Neuron (in vitro differentiated cells): ENCODE measurements around the gene CD2AP.
"Not testable (repeated sequence)": the region's sequence is repeated elsewhere in the genome, so short reads cannot be mapped to it uniquely, and the experiment has no call there.

Experiments
- H2AFZ ChIP-seq: one replicate; pipeline ENCODE4 v1.6.1; 2013; ENCODE audit warnings: low read depth, mild to moderate bottlenecking, inconsistent platforms, low read length, moderate library complexity
- H3K27me3 ChIP-seq: one replicate; pipeline ENCODE4 v1.6.1; 2013; ENCODE audit warnings: low read length; ENCODE audit not compliant: insufficient read depth
- H3K36me3 ChIP-seq: one replicate; pipeline ENCODE4 v1.6.1; 2013; ENCODE audit warnings: low read length; ENCODE audit not compliant: insufficient read depth
- H3K4me1 ChIP-seq: one replicate; pipeline ENCODE4 v1.6.1; 2013; ENCODE audit warnings: low read length; ENCODE audit not compliant: insufficient read depth
- H3K4me3 ChIP-seq: 2 replicates; pipeline ENCODE4 v1.5.1; 2013; ENCODE audit warnings: mild to moderate bottlenecking, low read length, moderate library complexity
- H3K9me3 ChIP-seq: one replicate; pipeline ENCODE4 v1.6.1; 2013; ENCODE audit warnings: low read length

Gene CD2AP

GRCh38 chr6:47478233-47479139 is 897 bp downstream of the CD2AP start:
- H2AFZ ChIP-seq: peak overlapping the region; percentile 51
- H3K4me1 ChIP-seq: peaks cover 11% of the 10 kb centered on the region
- peaks cover 16% of the 10 kb centered on the region for H3K27me3 ChIP-seq
- H3K9me3 ChIP-seq: no peaks in the 10 kb centered on the region
- peak overlapping the region; percentile 59 for H3K4me3 ChIP-seq
- H3K36me3 ChIP-seq: no peaks in the 10 kb centered on the region

GRCh38 chr6:47479140-47479508 is 1.5 kb downstream of the CD2AP start:
- no peaks in the 10 kb centered on the region for H3K36me3 ChIP-seq
- peaks cover 11% of the 10 kb centered on the region for H3K4me1 ChIP-seq
- H3K9me3 ChIP-seq: no peaks in the 10 kb centered on the region
- peaks cover 12% of the 10 kb centered on the region for H3K27me3 ChIP-seq
- H3K4me3 ChIP-seq: peak overlapping the region; percentile 59
- peak overlapping the region; percentile 51 for H2AFZ ChIP-seq

GRCh38 chr6:47479874-47480273 is 2.3 kb downstream of the CD2AP start:
- Histone ChIP-seq H3K9me3 (no peaks in the 10 kb centered on the region), H3K4me1 (peaks cover 11% of the 10 kb centered on the region), H3K36me3 (no peaks in the 10 kb centered on the region), H3K4me3 (peak overlapping the region; percentile 59), H3K27me3 (peaks cover 12% of the 10 kb centered on the region), H2AFZ (no peak overlapping the region)

GRCh38 chr6:47481213-47481612 is 3.6 kb downstream of the CD2AP start:
- not testable (repeated sequence) for H3K27me3 ChIP-seq, H2AFZ ChIP-seq, H3K4me3 ChIP-seq, H3K9me3 ChIP-seq, H3K36me3 ChIP-seq
- H3K4me1 ChIP-seq: peaks cover 11% of the 10 kb centered on the region

GRCh38 chr6:47481806-47482205 is 4.2 kb downstream of the CD2AP start:
- H3K27me3 ChIP-seq: peaks cover 4% of the 10 kb centered on the region
- H3K4me1 ChIP-seq: peaks cover 11% of the 10 kb centered on the region
- no peak overlapping the region for H3K4me3 ChIP-seq
- no peaks in the 10 kb centered on the region for H3K36me3 ChIP-seq
- H3K9me3 ChIP-seq: no peaks in the 10 kb centered on the region
- no peak overlapping the region for H2AFZ ChIP-seq

GRCh38 chr6:47483516-47483852 is 5.9 kb downstream of the CD2AP start:
- Histone ChIP-seq H2AFZ (no peak overlapping the region), H3K4me1 (peaks cover 11% of the 10 kb centered on the region), H3K4me3 (no peak overlapping the region), H3K9me3 (no peaks in the 10 kb centered on the region), H3K36me3 (no peaks in the 10 kb centered on the region), H3K27me3 (no peaks in the 10 kb centered on the region)

- Histone ChIP-seq H2AFZ (no peak overlapping the region), H3K9me3 (no peaks in the 10 kb centered on the region), H3K36me3 (no peaks in the 10 kb centered on the region), H3K4me1 (peaks cover 9% of the 10 kb centered on the region), H3K4me3 (no peak overlapping the region), H3K27me3 (no peaks in the 10 kb centered on the region)
Observed at GRCh38 chr6:47483853-47484546, 6.4 kb downstream of the CD2AP start.

- H2AFZ ChIP-seq: no peak overlapping the region
- no peaks in the 10 kb centered on the region for H3K9me3 ChIP-seq
- H3K36me3 ChIP-seq: no peaks in the 10 kb centered on the region
- H3K4me1 ChIP-seq: peaks cover 3% of the 10 kb centered on the region
- no peaks in the 10 kb centered on the region for H3K27me3 ChIP-seq
- no peak overlapping the region for H3K4me3 ChIP-seq
Observed at GRCh38 chr6:47484616-47485015, 7.0 kb downstream of the CD2AP start.

GRCh38 chr6:47485083-47485482 is 7.5 kb downstream of the CD2AP start:
- H3K4me1 ChIP-seq: no peaks in the 10 kb centered on the region
- H3K27me3 ChIP-seq: no peaks in the 10 kb centered on the region
- no peak overlapping the region for H2AFZ ChIP-seq

GRCh38 chr6:47485491-47486135 is 8.0 kb downstream of the CD2AP start:
- Histone ChIP-seq H3K27me3 (no peaks in the 10 kb centered on the region), H3K4me1 (no peaks in the 10 kb centered on the region)

More at GRCh38 chr6:47485083-47485482, 7.5 kb downstream of the CD2AP start:
- Histone ChIP-seq H3K4me3 (no peak overlapping the region), H3K36me3 (no peaks in the 10 kb centered on the region), H3K9me3 (no peaks in the 10 kb centered on the region)

GRCh38 chr6:47489995-47490394 is 12.4 kb downstream of the CD2AP start:
- H3K4me3 ChIP-seq: no peak overlapping the region
- no peaks in the 10 kb centered on the region for H3K27me3 ChIP-seq
- no peaks in the 10 kb centered on the region for H3K9me3 ChIP-seq
- no peaks in the 10 kb centered on the region for H3K36me3 ChIP-seq
- no peak overlapping the region for H2AFZ ChIP-seq
- H3K4me1 ChIP-seq: no peaks in the 10 kb centered on the region

More at GRCh38 chr6:47485491-47486135, 8.0 kb downstream of the CD2AP start:
- Histone ChIP-seq H3K4me3 (no peak overlapping the region), H2AFZ (no peak overlapping the region), H3K9me3 (no peaks in the 10 kb centered on the region), H3K36me3 (no peaks in the 10 kb centered on the region)

- H3K27me3 ChIP-seq: no peaks in the 10 kb centered on the region
- no peak overlapping the region for H2AFZ ChIP-seq
- no peak overlapping the region for H3K4me3 ChIP-seq
- no peaks in the 10 kb centered on the region for H3K36me3 ChIP-seq
- no peaks in the 10 kb centered on the region for H3K9me3 ChIP-seq
- H3K4me1 ChIP-seq: no peaks in the 10 kb centered on the region
Observed at GRCh38 chr6:47490676-47491075, 13.1 kb downstream of the CD2AP start.

GRCh38 chr6:47492355-47492754 is 14.8 kb downstream of the CD2AP start:
- no peaks in the 10 kb centered on the region for H3K9me3 ChIP-seq

More at GRCh38 chr6:47492355-47492754, 14.8 kb downstream of the CD2AP start:
- H3K4me1 ChIP-seq: no peaks in the 10 kb centered on the region
- no peaks in the 10 kb centered on the region for H3K27me3 ChIP-seq
- no peak overlapping the region for H3K4me3 ChIP-seq
- H3K36me3 ChIP-seq: no peaks in the 10 kb centered on the region
- no peak overlapping the region for H2AFZ ChIP-seq
